Transverse colon (tissue), 4 donors: ENCODE results near the gene MTF2.

Source experiments
- POLR2A ChIP-seq: fragments of 450-650 bp; IDR thresholded peaks from one replicate; pipeline ENCODE4 v1.6.1; 2016; ENCODE audit warnings: antibody characterized with exemption, mild to moderate bottlenecking, moderate library complexity
- POLR2AphosphoS5 ChIP-seq, 3 donors: sonication (generic); formaldehyde crosslinking; IDR thresholded peaks; one replicate each; pipeline ENCODE4 v1.6.1; 2016; ENCODE audit warnings: antibody characterized with exemption in 3 of 3
- TF ChIP-seq, protein P1 (sequence below), 5 experiments: fragments of 200-600 bp in 3 of 5; fragments of 450-650 bp in 2 of 5; sonication (generic) in 3 of 5; IDR thresholded peaks; 1 replicate in 2 of 5; 2 replicates in 3 of 5; pipeline ENCODE4 v1.5.1; 2016 to 2017; ENCODE audit warnings: antibody characterized with exemption in 5 of 5, inconsistent platforms in 3 of 5, mild to moderate bottlenecking in 2 of 5, moderate library complexity in 1 of 5

DNA sequence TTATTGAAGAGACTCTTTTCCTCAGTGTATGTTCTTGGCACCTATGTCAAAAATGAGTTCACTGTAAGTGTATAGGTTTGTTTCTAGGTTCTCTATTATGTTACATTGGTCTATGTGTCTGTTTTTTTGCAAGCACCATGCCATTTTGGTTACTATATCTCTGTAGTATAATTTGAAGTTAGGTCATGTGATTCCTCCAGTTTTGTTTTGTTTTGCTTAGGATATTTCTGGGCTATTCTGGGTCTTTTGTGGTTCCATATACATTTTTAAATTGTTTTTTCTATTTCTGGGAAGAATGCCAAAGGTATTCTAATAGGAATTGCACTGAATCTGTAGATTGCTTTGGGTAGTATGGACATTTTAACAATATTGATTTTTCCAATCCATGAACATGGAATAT is 87.9 kb downstream of the MTF2 start:
- TF ChIP-seq, protein P1, sequence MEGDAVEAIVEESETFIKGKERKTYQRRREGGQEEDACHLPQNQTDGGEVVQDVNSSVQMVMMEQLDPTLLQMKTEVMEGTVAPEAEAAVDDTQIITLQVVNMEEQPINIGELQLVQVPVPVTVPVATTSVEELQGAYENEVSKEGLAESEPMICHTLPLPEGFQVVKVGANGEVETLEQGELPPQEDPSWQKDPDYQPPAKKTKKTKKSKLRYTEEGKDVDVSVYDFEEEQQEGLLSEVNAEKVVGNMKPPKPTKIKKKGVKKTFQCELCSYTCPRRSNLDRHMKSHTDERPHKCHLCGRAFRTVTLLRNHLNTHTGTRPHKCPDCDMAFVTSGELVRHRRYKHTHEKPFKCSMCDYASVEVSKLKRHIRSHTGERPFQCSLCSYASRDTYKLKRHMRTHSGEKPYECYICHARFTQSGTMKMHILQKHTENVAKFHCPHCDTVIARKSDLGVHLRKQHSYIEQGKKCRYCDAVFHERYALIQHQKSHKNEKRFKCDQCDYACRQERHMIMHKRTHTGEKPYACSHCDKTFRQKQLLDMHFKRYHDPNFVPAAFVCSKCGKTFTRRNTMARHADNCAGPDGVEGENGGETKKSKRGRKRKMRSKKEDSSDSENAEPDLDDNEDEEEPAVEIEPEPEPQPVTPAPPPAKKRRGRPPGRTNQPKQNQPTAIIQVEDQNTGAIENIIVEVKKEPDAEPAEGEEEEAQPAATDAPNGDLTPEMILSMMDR (IDR thresholded peaks at IDR 0.05): no peak
- no peak for TF ChIP-seq POLR2A
- no peak for TF ChIP-seq POLR2AphosphoS5 (IDR thresholded peaks at IDR 0.05)
